Epithelial cell of proximal tubule (primary cell): ENCODE data around the gene COL4A1. TPM values are rescaled to one million over a fixed set of nuclear protein-coding genes. Genes with fewer than 3 reads are reported as not detected.

Source experiments
- DNase-seq: peaks from one replicate; pipeline ENCODE4 v3.0.0-alpha.2; 2011; ENCODE audit warnings: low read depth
- H3K4me3 ChIP-seq: 2 replicates; pipeline ENCODE4 v1.5.1; 2011; ENCODE audit warnings: low read depth, mild to moderate bottlenecking, low read length
- CTCF ChIP-seq: conservative IDR thresholded peaks from 2 replicates; pipeline ENCODE4 v1.5.1; 2012; ENCODE audit warnings: low read depth, mild to moderate bottlenecking, low read length
- total RNA-seq: library from RNA; depleted of rRNA; stranded (reverse); fragments of >200 nt; gene quantifications from 2 replicates; pipeline ENCODE4 v1.2.3, GENCODE V29; 2015

COL4A1 gene
- total RNA-seq, 1 donor from 2014 or later, result 547 TPM

GRCh38 chr13:110224519-110224918 lies 82.4 kb downstream of the COL4A1 start:
- no peak for DNase-seq
- H3K4me3 ChIP-seq, result no peak overlapping the region
- TF ChIP-seq CTCF, result no peak

- H3K4me3 ChIP-seq, result no peak overlapping the region
- TF ChIP-seq CTCF, result no peak
- DNase-seq, result no peak
Observed at GRCh38 chr13:110221406-110222117, 85.4 kb downstream of the COL4A1 start.

- DNase-seq, result no peak
- H3K4me3 ChIP-seq, result no peak overlapping the region
- TF ChIP-seq CTCF, result no peak
Observed at GRCh38 chr13:110220471-110220870, 86.5 kb downstream of the COL4A1 start.

- H3K4me3 ChIP-seq, result no peak overlapping the region
- TF ChIP-seq CTCF, result no peak
- DNase-seq, result no peak
Observed at GRCh38 chr13:110218581-110219201, 88.3 kb downstream of the COL4A1 start.

GRCh38 chr13:110217811-110218210 lies 89.1 kb downstream of the COL4A1 start:
- DNase-seq, result no peak
- TF ChIP-seq CTCF, result no peak
- no peak overlapping the region for H3K4me3 ChIP-seq

- no peak for DNase-seq
- no peak for TF ChIP-seq CTCF
- H3K4me3 ChIP-seq, result no peak overlapping the region
Observed at GRCh38 chr13:110217085-110217484, 89.9 kb downstream of the COL4A1 start.
